ENCODE results near the gene AK9.

- TF ChIP-seq POLR2AphosphoS5 (IDR thresholded peaks at IDR 0.05; ENCODE audit: low read depth, low read length): no peak
- TF ChIP-seq POLR2A (IDR thresholded peaks at IDR 0.05; ENCODE audit: control extremely low read depth in 1 of 2, low read depth in 2 of 2, low read length in 2 of 2): no peak
- TF ChIP-seq SIX5 (IDR thresholded peaks at IDR 0.05; ENCODE audit: low read depth, low read length): no peak
- TF ChIP-seq, protein P1, sequence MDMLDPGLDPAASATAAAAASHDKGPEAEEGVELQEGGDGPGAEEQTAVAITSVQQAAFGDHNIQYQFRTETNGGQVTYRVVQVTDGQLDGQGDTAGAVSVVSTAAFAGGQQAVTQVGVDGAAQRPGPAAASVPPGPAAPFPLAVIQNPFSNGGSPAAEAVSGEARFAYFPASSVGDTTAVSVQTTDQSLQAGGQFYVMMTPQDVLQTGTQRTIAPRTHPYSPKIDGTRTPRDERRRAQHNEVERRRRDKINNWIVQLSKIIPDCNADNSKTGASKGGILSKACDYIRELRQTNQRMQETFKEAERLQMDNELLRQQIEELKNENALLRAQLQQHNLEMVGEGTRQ (IDR thresholded peaks at IDR 0.05; ENCODE audit: low read length): no peak
- TF ChIP-seq YY1 (IDR thresholded peaks at IDR 0.05; ENCODE audit: low read depth, low read length): no peak
- TF ChIP-seq CTCF (IDR thresholded peaks at IDR 0.05; ENCODE audit: control extremely low read depth in 1 of 3, insufficient read depth in 1 of 3, low read depth in 1 of 3, low read length in 3 of 3): no peak
- no peak for TF ChIP-seq ZNF274 (IDR thresholded peaks at IDR 0.05; ENCODE audit: borderline replicate concordance, extremely low read depth, low read length)
- TF ChIP-seq SP4 (IDR thresholded peaks at IDR 0.05; ENCODE audit: low read length): no peak
- no peak for TF ChIP-seq TAF1 (IDR thresholded peaks at IDR 0.05; ENCODE audit: low read depth, low read length)
- TF ChIP-seq EZH2 (IDR thresholded peaks at IDR 0.05; ENCODE audit: low read depth, low read length, severe bottlenecking): no peak
- TF ChIP-seq CREB1 (IDR thresholded peaks at IDR 0.05): no peak
- no peak for TF ChIP-seq EGR1 (IDR thresholded peaks at IDR 0.05; ENCODE audit: borderline replicate concordance, low read depth, low read length)
These were observed 204.9 kb downstream of the AK9 start for GRCh38 chr6:109486068-109486467.
